ENCODE measurements around the gene CTSL.

GRCh38 chr9:87725900-87726709 is at the start of gene CTSL:
- TF ChIP-seq CTCF (IDR thresholded peaks at IDR 0.05; ENCODE audit: low read depth, low read length, missing input control) (peak; percentile 37), HNF4A (conservative IDR thresholded peaks at IDR 0.05) (peak in 1 of 2 donors; percentile 12), EGR1 (IDR thresholded peaks at IDR 0.05; ENCODE audit: low read depth in 2 of 2) (no peak), JUND (IDR thresholded peaks at IDR 0.05) (peak in 1 of 2 donors; percentile 15), NR2F2 (IDR thresholded peaks at IDR 0.05) (peak; percentile 68), FOXA1 (IDR thresholded peaks at IDR 0.05) (peak; percentile 46), TAF1 (conservative IDR thresholded peaks at IDR 0.05) (peak; percentile 63), YY1 (IDR thresholded peaks at IDR 0.05) (peak; percentile 59), MAX (IDR thresholded peaks at IDR 0.05) (no peak), HNF4G (IDR thresholded peaks at IDR 0.05) (no peak), RAD21 (IDR thresholded peaks at IDR 0.05) (peak; percentile 70 to 73), ZBTB33 (IDR thresholded peaks at IDR 0.05) (no peak)

Measured in liver (tissue), 3 donors.